ENCODE data around the gene LHX4.

Gene LHX4

GRCh38 chr1:180235502-180236239 is 5.6 kb downstream of the LHX4 start:
- TF ChIP-seq, protein P1, sequence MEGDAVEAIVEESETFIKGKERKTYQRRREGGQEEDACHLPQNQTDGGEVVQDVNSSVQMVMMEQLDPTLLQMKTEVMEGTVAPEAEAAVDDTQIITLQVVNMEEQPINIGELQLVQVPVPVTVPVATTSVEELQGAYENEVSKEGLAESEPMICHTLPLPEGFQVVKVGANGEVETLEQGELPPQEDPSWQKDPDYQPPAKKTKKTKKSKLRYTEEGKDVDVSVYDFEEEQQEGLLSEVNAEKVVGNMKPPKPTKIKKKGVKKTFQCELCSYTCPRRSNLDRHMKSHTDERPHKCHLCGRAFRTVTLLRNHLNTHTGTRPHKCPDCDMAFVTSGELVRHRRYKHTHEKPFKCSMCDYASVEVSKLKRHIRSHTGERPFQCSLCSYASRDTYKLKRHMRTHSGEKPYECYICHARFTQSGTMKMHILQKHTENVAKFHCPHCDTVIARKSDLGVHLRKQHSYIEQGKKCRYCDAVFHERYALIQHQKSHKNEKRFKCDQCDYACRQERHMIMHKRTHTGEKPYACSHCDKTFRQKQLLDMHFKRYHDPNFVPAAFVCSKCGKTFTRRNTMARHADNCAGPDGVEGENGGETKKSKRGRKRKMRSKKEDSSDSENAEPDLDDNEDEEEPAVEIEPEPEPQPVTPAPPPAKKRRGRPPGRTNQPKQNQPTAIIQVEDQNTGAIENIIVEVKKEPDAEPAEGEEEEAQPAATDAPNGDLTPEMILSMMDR (conservative IDR thresholded peaks at IDR 0.05; ENCODE audit: low read depth, low read length), result no peak
- DNase-seq (ENCODE audit: low read depth), result no peak
- H3K4me3 ChIP-seq (ENCODE audit: low read length), result no peak overlapping the region

- no peak for DNase-seq (ENCODE audit: low read depth)
- H3K4me3 ChIP-seq (ENCODE audit: low read length), result no peak overlapping the region
- TF ChIP-seq, protein P1 (conservative IDR thresholded peaks at IDR 0.05; ENCODE audit: low read depth, low read length), result no peak
Measured at GRCh38 chr1:180236698-180237509, 6.8 kb downstream of the LHX4 start.

DNA sequence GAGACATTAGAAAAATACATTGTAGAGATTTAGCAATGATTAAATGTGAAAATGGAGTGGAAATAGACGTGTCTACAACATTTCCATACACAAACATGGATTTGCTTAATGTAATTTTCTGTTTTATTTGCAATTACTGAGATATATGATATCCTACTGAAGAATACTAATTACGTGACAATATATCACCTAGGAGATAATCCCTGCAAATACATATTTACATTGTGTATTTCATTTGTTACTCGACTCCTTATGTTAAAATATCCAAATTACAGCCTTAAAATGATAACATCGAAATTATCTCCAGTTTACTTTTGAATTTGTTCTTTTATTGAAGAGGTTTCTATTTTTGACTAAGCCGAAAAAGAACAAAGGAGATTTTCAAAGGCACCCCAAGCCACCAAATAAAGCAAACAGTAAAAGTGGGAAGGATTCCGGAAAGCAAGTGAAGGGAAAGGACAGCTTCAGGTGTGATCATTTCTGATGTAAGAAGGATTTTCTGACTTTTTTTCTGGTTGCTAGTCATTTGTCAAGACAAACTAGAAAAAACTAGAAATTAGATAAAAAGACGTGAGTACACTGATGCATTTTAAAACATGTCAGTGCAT is 7.9 kb downstream of the LHX4 start:
- H3K4me3 ChIP-seq (ENCODE audit: low read length), result no peak overlapping the region
- TF ChIP-seq, protein P1 (conservative IDR thresholded peaks at IDR 0.05; ENCODE audit: low read depth, low read length), result no peak
- DNase-seq (ENCODE audit: low read depth), result no peak

- no peak for DNase-seq (ENCODE audit: low read depth)
- TF ChIP-seq, protein P1 (conservative IDR thresholded peaks at IDR 0.05; ENCODE audit: low read depth, low read length), result no peak
- no peak overlapping the region for H3K4me3 ChIP-seq (ENCODE audit: low read length)
Measured at GRCh38 chr1:180238675-180239074, 8.6 kb downstream of the LHX4 start.

- TF ChIP-seq, protein P1 (conservative IDR thresholded peaks at IDR 0.05; ENCODE audit: low read depth, low read length), result no peak
- no peak for DNase-seq (ENCODE audit: low read depth)
Measured at GRCh38 chr1:180239145-180240096, 9.4 kb downstream of the LHX4 start.

DNA sequence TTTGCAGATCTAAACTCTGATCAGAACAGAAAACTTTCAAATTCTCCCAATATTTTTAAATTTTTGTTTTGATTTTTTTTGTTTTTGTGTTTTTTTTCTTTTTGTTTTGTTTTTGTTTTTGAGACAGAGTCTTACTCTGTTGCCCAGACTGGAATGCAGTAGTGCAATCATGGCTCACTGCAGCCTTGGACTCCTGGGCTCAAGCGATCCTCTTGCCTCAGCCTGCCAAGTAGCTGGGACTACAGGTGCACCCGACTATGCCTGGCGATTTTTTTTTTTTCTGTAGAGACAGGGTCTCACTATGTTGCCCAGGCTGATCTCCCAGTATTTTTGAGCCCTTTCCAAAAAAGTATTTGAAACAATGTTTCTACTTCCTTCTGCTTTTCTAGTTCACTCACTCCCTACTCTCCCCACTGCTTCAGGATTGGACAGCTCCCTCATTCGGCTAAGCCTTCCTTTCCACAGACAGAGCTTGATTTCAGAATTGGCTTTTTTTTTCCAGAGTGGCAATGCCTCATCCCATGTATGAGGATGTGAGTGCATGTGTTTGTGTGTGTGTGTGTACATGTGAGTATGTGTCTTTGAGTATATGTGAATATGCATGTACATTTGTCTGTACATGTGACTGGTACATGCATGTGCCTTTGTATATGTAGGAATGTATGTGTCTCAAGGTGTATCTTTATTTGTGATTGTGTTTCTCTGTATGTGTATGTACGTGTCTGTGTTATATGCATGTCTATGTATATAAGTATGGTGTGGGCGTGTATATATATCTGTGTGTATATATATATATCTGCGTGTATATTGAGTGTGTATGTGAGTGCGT is 11.9 kb downstream of the LHX4 start:
- TF ChIP-seq, protein P1 (conservative IDR thresholded peaks at IDR 0.05; ENCODE audit: low read depth, low read length), result no peak
- no peak for DNase-seq (ENCODE audit: low read depth)
- H3K4me3 ChIP-seq (ENCODE audit: low read length), result no peak overlapping the region

More at GRCh38 chr1:180239145-180240096, 9.4 kb downstream of the LHX4 start:
- no peak overlapping the region for H3K4me3 ChIP-seq (ENCODE audit: low read length)

Data from retinal pigment epithelial cell (primary cell).